8988T (cell line): ENCODE results near the gene POLD2.
A peak's percentile ranks its signal among the peaks of the same experiment; 100 is the strongest.

Experiments
- DNase-seq: peaks from one replicate; pipeline ENCODE4 v3.0.0; 2011

POLD2 gene

GRCh38 chr7:44101303-44101965 lies 21.9 kb downstream of the POLD2 start:
- DNase-seq, result no peak

- DNase-seq, result no peak
Observed at GRCh38 chr7:44100458-44101302, 22.7 kb downstream of the POLD2 start.

GRCh38 chr7:44099669-44100068 lies 23.7 kb downstream of the POLD2 start:
- no peak for DNase-seq

DNA sequence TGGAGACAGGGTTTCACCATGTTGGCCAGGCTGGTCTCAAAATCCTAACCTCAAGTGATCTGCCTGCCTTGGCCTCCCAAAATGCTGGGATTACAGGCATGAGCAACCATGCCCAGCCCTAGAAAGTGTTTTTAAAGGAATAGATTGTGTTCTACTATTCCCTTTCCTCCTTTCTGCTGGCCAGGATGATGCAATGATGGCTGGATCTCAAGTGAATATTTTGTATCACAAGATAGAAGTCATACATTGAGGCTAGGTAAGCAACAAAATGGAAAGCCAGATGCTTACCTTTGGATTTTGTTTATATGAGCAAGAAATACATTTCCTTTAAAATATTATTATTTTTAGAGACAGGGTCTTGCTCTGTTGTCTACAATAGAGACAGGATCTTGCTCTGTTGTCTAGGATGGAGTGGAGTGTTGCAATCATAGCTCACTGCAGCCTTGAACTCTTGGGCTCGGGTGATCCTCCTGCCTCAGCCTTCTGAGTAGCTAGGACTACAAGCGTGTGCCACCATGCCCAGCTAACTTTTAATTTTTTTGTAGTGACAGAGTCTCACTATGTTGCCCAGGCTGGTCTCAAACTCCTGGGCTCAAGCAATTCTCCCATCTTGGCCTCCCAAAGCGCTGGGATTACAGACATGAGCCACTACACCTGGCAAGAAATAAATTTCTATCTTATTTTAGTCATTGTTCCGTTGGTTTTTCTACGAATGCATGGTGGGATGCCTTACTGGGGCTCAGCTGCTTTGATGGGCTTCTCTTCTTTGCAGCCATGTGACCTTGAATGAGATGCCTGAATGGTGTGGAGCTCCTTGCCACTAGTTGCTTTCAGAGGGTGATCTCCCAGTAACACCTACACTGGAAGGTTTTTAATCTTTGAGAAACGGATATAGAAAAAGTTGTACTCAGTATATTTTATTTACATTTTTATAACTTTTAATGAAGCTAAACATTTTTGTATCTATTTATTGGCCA lies 25.0 kb downstream of the POLD2 start:
- no peak for DNase-seq

DNA sequence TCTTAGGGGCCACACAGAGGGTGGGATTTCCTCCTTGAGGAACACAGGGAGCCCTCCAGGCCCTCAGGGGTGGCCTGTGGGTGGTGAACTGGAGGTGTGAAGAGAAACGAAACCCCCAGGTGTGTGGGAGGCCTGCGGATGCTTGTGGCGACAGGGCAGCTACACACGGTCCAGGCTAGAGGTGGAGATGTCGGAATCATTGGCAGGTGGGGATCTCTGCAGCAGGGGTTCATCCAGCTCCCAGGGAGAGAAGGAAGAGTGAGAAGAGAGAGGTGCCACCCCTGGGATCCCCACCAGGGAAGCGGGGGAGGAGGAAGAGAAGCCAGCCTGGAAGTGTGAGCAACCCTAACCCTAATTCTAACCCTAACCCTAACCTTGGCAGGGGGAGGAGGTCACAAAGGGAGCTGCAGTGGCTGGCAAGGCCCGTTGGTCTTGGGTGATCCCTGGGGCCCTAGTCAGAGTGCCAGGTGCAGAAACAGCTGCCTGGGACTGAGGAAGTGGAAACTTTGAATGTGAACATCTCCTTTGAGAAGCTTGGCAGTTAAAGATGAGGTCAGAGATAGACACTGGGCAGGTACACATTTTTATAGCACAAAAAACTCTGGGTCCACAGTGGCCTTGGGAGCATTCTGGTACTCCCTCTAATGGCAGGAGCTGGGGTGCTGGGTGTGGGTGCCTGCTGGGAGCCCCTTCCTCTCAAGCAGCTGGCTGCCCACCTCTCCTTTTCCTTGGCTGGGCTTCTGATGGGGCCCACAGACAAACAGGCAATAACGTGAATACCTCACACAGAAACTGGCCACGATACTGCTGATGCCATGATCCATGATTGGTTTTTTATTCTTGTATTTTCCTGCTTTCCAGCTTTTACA lies 26.1 kb downstream of the POLD2 start:
- DNase-seq, result no peak

GRCh38 chr7:44096326-44096881 lies 26.9 kb downstream of the POLD2 start:
- no peak for DNase-seq

- no peak for DNase-seq
Observed at GRCh38 chr7:44095781-44096180, 27.6 kb downstream of the POLD2 start.

DNA sequence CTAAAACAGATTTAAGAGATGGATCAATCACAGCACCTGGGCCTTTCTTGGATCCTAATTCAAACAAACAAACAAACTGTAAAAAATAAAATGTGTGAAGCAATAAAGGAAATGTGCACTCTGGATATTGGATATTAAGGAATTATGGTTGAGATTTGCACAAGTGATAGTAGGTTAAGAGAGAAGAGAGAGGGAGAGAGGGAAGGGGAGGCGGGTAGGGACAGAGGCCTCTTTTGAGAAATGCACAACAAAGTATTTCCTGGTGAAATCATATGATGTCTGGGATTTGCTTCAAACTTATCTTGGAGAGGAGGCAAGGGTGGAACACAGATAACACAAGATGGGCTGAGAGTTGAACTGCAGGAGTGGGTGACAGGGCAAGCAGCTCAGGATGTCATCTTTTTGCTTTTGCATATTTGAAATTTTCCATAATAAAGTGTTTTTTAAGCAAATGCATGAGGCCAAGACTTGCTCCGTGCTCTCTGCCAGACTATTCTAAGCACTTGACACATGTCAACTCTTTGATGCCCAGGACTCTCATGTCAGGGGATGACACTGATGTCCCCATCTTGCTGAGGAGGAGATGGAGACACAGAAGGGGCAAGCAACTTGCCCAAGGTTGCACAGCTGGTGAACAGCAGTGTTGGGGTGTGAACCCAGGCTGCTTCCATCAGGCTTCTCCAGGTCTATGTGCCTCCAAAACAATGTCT lies 28.3 kb downstream of the POLD2 start:
- no peak for DNase-seq

DNA sequence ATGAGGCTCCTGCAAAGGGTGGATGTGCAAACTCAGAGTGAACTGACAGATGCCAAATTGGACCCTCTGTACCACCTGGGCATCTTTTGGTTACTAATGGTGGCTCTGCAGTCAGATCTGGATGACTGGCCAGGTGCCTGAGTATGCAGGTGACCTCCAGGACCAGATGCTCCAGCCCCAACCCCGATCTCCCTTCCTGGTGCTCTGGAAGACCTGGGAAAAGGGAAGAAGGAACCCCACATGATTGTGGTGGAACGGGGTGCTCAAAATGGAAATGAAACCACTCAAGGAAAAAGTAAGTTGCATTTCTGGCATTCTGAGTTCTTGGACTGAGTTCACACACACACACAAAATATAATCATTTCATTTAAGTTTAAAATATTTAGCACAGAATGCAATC lies 29.0 kb downstream of the POLD2 start:
- no peak for DNase-seq

GRCh38 chr7:44093102-44093641 lies 30.2 kb downstream of the POLD2 start:
- no peak for DNase-seq

DNA sequence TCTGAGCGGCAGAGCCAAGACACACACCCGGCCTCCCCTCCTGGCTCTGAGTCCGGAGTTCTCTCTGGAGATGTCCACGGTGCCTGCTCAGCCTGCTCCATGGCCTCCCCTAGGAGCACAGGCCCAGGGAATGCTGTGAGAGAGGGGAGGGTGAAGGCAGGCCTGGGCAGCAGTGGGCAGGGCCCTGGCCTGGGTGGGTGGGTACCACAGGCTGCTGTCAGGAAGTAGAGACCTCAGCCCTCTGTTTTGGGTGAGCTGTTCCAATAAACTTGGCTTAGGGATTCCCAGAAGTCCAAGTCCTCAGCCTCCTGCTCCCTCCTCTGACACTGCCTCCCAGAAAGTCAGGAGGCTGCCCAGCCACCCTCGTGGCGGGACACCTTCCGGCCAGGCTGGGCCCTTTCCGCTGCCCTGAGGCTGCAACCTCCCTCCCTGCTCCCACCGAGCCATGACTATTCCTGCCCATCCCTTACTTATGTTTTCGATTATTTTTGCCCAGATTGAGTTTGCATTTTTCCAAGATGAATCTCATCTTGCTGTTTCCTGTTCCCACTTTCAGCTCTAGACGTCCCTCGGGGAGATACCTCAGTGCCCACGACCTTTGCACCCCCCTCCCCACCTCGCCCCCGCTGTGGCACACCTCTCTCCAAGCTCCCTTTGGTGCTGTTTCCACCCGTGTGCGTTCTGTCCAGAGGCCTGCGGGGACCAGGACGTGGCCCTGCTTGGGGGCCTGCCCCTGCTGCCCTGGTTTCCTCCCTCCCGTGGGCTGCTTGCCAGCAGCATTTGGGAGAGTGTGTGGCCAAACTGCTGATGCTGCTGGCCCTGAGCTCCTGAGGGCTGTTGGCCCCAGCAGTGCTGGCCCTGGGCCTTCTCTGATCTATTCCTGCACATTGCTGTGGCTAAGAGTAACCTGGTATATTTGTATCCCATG lies 35.2 kb downstream of the POLD2 start:
- DNase-seq, result no peak

DNA sequence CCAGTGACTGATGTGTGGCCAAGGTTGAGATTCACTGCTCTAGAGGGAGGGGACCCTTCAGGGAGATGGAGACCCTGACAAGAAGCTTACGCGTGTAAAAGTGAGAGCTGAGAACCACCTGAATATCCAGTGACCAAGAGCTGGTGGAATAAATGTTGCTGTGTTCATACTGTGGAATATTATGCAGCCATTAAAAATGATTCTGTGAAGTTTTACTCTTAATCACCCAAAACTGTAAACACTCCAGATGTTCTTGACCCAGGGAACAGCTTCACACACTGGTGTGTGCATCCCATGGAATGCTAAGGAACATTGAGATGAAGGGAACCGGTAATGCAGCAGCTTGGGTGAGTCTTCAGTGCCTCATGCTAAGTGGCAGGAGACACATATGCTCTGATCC lies 36.7 kb downstream of the POLD2 start:
- DNase-seq, result no peak

DNA sequence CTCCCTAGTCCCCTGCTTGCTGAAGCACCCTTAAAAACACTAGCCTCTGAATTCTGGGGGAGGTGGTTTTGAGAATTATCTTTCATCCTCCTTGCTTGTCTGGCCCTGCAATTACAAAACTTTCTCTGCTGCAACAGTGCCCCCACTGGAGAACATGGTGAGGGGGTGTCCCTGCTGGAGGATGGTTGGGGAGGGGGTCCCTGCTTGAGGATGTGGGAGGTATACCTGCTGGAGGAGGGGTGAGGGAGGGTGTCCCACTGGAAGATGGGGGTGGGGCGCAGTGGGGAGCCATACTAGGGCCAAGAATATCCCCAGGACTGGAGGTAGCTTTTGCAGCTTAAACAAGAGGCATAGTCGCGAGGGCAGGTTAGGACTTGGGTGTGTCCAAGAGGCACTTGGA lies 37.8 kb downstream of the POLD2 start:
- no peak for DNase-seq

GRCh38 chr7:44084701-44085100 lies 38.6 kb downstream of the POLD2 start:
- no peak for DNase-seq

DNA sequence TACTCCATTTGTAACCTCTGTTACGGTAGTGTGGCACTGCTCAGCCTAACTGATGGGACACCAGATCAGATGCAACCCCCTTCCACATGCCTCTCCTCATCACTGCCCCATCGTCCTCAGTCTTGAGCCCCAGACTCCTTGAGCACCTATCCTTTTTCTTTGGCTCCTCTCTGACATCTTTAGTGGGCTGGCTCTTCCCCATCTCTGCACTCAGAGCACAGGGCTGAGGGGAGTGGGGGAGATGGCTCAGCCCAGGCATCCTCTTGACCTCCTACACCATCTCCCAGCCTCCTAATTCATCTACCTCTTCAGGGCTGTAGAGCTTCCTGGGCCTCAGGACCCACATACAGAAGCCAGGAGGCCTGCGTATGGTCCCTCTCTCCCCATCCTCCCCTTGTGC lies 39.6 kb downstream of the POLD2 start:
- no peak for DNase-seq

DNA sequence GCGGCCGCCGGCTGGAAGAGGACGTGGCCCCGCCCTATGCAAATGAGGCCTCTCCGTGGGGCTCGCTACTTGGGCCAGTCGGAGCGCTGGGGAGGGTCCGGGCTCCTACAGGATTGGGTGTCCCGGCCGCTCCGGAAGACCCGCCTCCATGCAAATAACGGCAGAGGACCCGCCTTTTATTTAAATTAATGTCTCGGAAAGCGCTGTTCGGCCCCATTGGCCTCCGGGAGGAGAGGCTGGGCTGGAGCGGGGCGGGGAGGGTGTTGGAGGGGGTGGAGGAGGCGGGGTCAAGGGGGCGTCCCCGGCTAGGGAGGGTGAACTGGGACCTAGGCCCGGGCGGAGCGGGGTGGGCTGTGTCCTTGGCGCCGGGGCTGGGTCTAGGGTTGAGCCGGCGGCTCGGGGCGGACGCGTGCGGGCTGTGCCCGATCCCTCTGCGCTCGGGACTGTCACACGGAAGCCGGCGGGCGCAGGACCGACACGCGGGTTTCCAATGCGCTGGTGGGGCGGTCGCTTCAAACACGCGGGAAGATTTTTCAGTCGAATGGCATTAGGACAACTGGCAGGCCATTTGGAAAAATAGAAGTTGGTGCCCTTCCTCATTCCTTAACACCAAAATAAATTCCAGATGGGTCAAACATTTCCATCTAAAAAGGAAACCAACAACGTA lies 40.7 kb downstream of the POLD2 start:
- peak; percentile 89 for DNase-seq

GRCh38 chr7:44081266-44081748 lies 42.0 kb downstream of the POLD2 start:
- DNase-seq, result no peak

DNA sequence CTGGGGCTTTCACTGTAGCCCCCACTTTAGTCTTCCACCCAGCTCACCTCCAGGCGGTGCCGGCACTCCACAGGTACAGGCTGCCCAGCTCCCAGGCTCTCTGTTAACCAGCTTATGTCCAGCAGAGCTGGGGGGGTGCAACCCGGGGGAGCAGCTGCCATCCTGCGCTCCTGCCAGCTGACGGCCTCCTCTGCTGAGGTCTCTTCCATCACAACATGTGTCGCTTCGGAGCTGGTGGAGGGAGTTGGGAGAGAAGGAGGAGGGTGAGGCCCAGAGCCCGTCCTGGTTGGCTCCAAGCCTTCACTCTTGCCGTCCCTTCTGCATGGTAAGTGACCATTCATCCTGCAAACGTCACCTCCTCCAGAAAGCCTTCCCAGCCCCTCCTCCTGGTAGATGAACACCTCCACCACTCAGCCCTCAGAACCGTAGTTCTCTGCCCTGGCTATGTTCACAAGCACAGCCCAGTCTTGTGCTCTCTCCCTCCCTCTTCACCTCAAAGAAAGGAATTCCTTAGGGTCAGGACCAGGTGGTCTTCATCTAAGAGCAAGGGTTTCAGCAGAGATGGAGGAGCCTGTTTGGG lies 42.6 kb downstream of the POLD2 start:
- DNase-seq, result no peak

- no peak for DNase-seq
Observed at GRCh38 chr7:44080118-44080517, 43.2 kb downstream of the POLD2 start.
